Measurements from ENCODE around the gene MEX3D. TPM values are rescaled to one million over a fixed set of nuclear protein-coding genes. Genes with fewer than 3 reads are reported as not detected.

Gene MEX3D
- polyA plus RNA-seq, 1 experiment: 5.4 TPM

DNA sequence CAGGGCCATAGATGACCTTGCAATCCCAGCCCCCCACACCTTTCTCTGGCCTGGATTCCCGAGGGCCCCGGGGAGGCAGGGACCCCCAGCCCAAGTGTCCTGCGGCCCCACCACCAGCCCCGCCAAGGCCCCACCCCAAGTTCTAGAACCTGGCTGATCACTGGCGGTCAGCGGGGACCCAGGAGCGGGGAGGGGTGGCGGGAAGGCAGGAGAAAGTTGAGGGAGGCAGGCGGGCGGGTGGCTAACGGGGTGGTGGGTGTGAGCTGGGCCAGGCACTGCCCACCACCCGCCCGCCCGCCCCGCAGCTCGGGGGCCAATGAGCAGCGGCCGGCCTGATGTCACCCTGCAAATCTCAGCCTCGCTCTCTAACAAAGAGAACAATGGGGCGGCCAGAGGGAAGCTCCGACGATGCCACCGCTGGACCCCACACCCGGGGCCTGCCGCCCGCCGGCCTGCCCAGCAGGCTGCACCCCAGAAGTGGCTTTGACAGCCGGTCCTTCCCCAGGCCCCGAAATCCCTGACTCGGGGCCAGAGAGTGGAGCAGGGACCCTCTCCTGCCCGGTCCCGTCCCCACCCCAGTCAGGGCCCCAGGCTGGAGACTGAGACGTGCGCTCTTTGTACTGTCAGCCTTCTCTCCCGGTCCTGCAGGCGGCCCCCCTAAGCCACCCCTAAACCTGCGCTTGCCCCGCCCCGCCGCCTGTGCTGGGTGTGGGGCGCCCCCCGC is 1.6 kb downstream of the MEX3D start:
- POLR2A ChIA-PET: interaction anchor here (0.5 kb wide), 1 partner anchor 25 kb away, joined by 4 read pairs; no protein-coding TSS in a partner anchor
- TF ChIP-seq, protein P1, sequence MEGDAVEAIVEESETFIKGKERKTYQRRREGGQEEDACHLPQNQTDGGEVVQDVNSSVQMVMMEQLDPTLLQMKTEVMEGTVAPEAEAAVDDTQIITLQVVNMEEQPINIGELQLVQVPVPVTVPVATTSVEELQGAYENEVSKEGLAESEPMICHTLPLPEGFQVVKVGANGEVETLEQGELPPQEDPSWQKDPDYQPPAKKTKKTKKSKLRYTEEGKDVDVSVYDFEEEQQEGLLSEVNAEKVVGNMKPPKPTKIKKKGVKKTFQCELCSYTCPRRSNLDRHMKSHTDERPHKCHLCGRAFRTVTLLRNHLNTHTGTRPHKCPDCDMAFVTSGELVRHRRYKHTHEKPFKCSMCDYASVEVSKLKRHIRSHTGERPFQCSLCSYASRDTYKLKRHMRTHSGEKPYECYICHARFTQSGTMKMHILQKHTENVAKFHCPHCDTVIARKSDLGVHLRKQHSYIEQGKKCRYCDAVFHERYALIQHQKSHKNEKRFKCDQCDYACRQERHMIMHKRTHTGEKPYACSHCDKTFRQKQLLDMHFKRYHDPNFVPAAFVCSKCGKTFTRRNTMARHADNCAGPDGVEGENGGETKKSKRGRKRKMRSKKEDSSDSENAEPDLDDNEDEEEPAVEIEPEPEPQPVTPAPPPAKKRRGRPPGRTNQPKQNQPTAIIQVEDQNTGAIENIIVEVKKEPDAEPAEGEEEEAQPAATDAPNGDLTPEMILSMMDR (IDR thresholded peaks at IDR 0.05; ENCODE audit: insufficient read depth, low read depth, low read length): no peak

DNA sequence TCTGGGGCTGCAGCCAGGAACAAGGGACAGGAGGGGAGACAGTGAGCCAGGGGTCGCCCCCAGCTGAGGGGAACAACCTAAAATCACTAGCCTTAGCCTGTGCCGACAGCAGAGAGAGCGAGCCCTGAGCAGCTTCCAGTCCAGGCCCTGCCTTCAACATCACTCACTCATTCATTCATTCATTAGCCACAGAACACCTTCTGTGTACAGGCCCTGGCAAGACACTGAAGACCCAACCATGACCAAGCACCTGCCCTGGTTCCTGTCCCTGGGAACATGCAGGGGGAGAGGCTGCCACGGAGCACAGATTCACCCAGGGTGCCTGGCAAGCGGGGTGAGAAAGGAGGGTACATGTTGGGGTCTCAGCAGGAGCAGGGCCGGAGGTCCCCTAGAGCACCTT is 4.9 kb downstream of the MEX3D start:
- CTCF ChIA-PET: interaction anchor here (5.6 kb wide), 1 partner anchor 17 kb away, joined by 33 read pairs; no protein-coding TSS in a partner anchor
- H3K27me3 ChIP-seq (ENCODE audit: control insufficient read depth, insufficient read depth, low read length): no peaks in the 10 kb centered on the region
- POLR2A ChIA-PET: no interaction called here
- TF ChIP-seq, protein P1 (IDR thresholded peaks at IDR 0.05; ENCODE audit: insufficient read depth, low read depth, low read length): no peak
- no peak overlapping the region for H3K4me3 ChIP-seq (ENCODE audit: low read depth, low read length)
- H3K36me3 ChIP-seq (ENCODE audit: control insufficient read depth, insufficient read depth, low read length): 0 out of 2 replicates have a peak, but pooled peaks cover 4% of the 10 kb centered on the region
- no peak for DNase-seq (ENCODE audit: low read depth)

More for the DNA sequence above, 1.6 kb downstream of the MEX3D start:
- peak; percentile 19 for DNase-seq (ENCODE audit: low read depth)
- Histone ChIP-seq H3K36me3 (ENCODE audit: control insufficient read depth, insufficient read depth, low read length) (0 out of 2 replicates have a peak, but pooled peaks cover 1% of the 10 kb centered on the region), H3K27me3 (ENCODE audit: control insufficient read depth, insufficient read depth, low read length) (no peaks in the 10 kb centered on the region), H3K4me3 (ENCODE audit: low read depth, low read length) (peak overlapping the region; percentile 83)
- CTCF ChIA-PET: interaction anchor here (0.5 to 5.6 kb wide), 7 partner anchors 9 to 190 kb away, joined by 3 to 33 read pairs (median 3); no protein-coding TSS in a partner anchor

DNA sequence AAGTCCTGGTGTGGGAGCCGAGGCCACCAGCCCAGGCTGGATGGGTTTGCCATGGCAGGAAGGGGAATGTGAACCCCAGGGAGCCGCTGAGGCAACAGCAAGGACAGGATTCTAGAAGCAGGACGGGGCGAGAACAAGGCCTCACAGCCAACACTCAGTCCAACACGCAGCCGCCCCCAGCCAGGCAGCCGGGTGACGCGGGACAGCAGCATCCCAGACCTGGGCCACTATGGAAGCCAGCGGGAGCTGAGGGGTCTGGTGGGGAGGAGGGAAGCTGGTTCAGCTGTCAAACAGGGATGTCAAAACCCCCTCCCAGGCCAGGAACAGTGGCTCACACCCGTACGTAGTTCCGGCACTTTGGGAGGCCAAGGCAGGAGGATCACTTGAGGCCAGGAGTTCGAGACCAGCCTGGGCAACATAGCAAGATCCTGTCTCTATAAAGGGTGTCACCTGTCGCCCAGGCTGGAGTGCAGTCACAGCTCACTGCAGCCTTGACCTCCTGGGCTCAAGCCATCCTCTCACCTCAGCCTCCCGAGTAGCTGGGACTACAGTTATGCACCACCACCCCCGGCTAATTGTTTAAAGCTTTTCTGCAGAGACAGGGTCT is 6.8 kb downstream of the MEX3D start:
- ChIA-PET POLR2A (no interaction called here), CTCF (interaction anchor here (5.6 kb wide), 1 partner anchor 15 kb away, joined by 33 read pairs; no protein-coding TSS in a partner anchor)

DNA sequence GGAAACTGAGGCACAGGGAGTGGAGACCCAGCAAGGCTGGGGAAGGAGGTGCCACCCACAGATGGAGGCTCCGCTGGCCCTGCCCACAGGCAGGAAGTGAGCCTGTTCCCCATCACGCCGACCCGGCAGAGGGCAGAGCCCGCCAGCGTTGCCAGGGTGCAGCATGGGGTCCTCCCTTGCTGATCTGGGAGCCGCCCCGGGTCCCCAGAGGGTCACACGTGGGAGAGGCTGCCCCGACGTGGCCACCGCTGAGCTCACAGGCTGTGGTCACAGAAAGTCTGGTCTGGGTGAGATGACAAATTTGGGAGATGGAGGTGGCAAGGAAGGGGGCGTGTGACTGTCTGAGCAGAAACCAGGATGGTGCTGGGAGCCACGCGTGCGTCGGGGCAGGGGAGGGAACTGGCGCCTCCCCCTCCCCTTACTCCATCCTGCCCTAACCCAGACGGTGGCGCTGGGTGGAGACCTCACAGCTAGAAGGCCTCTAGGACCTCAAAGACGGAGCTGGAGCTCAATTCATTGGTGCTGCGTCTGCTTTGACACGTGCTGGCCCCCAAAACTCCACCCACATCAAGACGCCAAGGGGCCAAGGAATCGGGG is 7.7 kb downstream of the MEX3D start:
- DNase-seq (ENCODE audit: low read depth): no peak
- CTCF ChIA-PET: interaction anchor here (1.0 kb wide), 1 partner anchor 14 kb away, joined by 4 read pairs; no protein-coding TSS in a partner anchor
- Histone ChIP-seq H3K4me3 (ENCODE audit: low read depth, low read length) (no peak overlapping the region), H3K36me3 (ENCODE audit: control insufficient read depth, insufficient read depth, low read length) (peaks cover 8% of the 10 kb centered on the region), H3K27me3 (ENCODE audit: control insufficient read depth, insufficient read depth, low read length) (no peaks in the 10 kb centered on the region)
- POLR2A ChIA-PET: no interaction called here
- TF ChIP-seq, protein P1 (IDR thresholded peaks at IDR 0.05; ENCODE audit: insufficient read depth, low read depth, low read length): no peak

More for the DNA sequence above, 6.8 kb downstream of the MEX3D start:
- DNase-seq (ENCODE audit: low read depth): no peak
- no peak overlapping the region for H3K4me3 ChIP-seq (ENCODE audit: low read depth, low read length)
- no peaks in the 10 kb centered on the region for H3K27me3 ChIP-seq (ENCODE audit: control insufficient read depth, insufficient read depth, low read length)
- peaks cover 9% of the 10 kb centered on the region for H3K36me3 ChIP-seq (ENCODE audit: control insufficient read depth, insufficient read depth, low read length)
- TF ChIP-seq, protein P1 (IDR thresholded peaks at IDR 0.05; ENCODE audit: insufficient read depth, low read depth, low read length): no peak

DNA sequence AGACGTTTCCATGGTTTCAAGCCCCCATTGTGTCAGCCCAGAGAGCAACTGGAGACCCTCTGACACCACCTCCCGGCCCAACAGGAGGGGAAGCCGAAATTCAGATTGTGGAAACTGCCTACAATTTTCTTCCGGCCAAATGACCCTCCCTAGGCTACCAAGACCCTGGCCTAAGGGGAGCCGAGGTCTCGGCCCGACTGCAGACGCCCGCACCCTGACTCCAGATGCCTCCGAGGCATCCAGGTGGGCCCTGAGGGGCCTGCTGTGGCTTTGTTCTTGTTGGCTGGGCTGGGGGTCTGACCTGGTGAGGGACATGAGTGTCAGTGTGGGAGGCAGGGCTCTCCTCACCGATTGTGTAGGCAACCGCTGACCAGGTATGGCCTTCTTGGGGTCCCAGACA is 9.6 kb downstream of the MEX3D start:
- Histone ChIP-seq H3K4me3 (ENCODE audit: low read depth, low read length) (no peak overlapping the region), H3K36me3 (ENCODE audit: control insufficient read depth, insufficient read depth, low read length) (peaks cover 8% of the 10 kb centered on the region), H3K27me3 (ENCODE audit: control insufficient read depth, insufficient read depth, low read length) (no peaks in the 10 kb centered on the region)
- ChIA-PET POLR2A (no interaction called here), CTCF (interaction anchor here (1.4 kb wide), 1 partner anchor 12 kb away, joined by 4 read pairs; no protein-coding TSS in a partner anchor)
- DNase-seq (ENCODE audit: low read depth): no peak
- TF ChIP-seq, protein P1 (IDR thresholded peaks at IDR 0.05; ENCODE audit: insufficient read depth, low read depth, low read length): no peak
